ENCODE data around the gene JAKMIP1. TPM values are rescaled to one million over a fixed set of nuclear protein-coding genes. Genes with fewer than 3 reads are reported as not detected.

Gene JAKMIP1
- polyA plus RNA-seq, 1 donor from 2014 or later = 15.3 TPM

DNA sequence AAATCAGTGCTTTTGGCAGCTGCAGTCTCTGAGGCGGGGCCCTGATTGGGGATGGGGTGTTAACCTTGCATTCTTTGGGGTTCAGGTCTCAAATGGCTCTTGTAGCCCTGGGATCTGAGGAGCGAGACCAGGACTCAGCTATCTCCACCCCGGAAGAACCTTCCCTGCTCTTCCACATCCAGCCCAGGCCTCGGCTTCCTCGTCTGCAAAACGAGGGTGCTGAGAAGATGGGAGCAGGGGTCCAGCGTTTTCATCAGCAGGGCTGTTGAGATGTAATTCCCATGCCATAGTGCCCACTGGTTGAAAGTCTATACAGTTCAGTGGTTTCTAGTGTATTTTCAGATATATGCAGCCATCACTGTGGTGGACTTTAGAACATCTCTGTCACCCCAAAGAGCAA, 34.7 kb upstream of the JAKMIP1 start:
- no peaks in the 10 kb centered on the region for H4K20me1 ChIP-seq (ENCODE audit: insufficient read depth)
- H3K79me2 ChIP-seq (replicated peaks; ENCODE audit: insufficient read depth, low read length) = no peaks in the 10 kb centered on the region

DNA sequence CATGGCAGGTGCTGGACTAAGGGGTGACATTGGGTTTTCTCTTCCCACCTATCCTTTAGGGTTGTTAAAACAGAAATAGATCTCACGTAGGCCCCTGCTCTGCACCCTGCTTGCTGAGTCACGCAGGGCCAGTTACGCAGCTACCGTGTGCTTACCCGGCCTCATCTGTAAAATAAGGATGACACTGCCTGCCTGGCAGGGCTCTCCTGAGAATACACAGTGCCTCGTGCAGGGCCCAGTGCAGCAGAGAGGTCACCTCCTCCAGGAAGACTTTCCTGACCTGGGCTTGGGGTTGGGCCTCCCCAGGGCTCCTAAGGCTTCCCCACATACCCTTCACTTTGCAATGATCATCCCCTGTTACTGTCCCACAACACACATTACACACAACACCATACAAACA, 33.6 kb upstream of the JAKMIP1 start:
- Histone ChIP-seq H3K9me2 (ENCODE audit: insufficient read depth, low read length) (no peaks in the 10 kb centered on the region), H3K4me2 (ENCODE audit: low read length) (no peak overlapping the region), H3K36me3 (ENCODE audit: insufficient read depth, low read length) (no peaks in the 10 kb centered on the region), H3K9me3 (ENCODE audit: low read length) (no peaks in the 10 kb centered on the region), H2AFZ (ENCODE audit: low read depth, low read length) (no peak overlapping the region), H3K9ac (ENCODE audit: low read length) (no peak overlapping the region), H3K27ac (ENCODE audit: low read length) (no peak overlapping the region), H3K4me3 (ENCODE audit: low read length) (no peak overlapping the region), H4K20me1 (ENCODE audit: insufficient read depth) (no peaks in the 10 kb centered on the region), H3F3A (ENCODE audit: insufficient read depth, low read length, poor library complexity, severe bottlenecking) (no peaks in the 10 kb centered on the region), H3K79me2 (replicated peaks; ENCODE audit: insufficient read depth, low read length) (no peaks in the 10 kb centered on the region), H3K27me3 (ENCODE audit: insufficient read depth, low read depth, low read length) (no peaks in the 10 kb centered on the region)
- TF ChIP-seq POLR2AphosphoS5 (IDR thresholded peaks at IDR 0.05) (no peak), RAD21 (conservative IDR thresholded peaks at IDR 0.05) (no peak), EP300 (conservative IDR thresholded peaks at IDR 0.05; ENCODE audit: poor library complexity, severe bottlenecking) (no peak), TAF1 (IDR thresholded peaks at IDR 0.05; ENCODE audit: low read depth) (no peak), EZH2 (IDR thresholded peaks at IDR 0.05; ENCODE audit: borderline replicate concordance, insufficient read depth, low read length, poor library complexity, severe bottlenecking) (no peak), SMC3 (conservative IDR thresholded peaks at IDR 0.05; ENCODE audit: poor library complexity) (no peak), MXI1 (conservative IDR thresholded peaks at IDR 0.05; ENCODE audit: poor library complexity, severe bottlenecking) (no peak)
- TF ChIP-seq, protein P1, sequence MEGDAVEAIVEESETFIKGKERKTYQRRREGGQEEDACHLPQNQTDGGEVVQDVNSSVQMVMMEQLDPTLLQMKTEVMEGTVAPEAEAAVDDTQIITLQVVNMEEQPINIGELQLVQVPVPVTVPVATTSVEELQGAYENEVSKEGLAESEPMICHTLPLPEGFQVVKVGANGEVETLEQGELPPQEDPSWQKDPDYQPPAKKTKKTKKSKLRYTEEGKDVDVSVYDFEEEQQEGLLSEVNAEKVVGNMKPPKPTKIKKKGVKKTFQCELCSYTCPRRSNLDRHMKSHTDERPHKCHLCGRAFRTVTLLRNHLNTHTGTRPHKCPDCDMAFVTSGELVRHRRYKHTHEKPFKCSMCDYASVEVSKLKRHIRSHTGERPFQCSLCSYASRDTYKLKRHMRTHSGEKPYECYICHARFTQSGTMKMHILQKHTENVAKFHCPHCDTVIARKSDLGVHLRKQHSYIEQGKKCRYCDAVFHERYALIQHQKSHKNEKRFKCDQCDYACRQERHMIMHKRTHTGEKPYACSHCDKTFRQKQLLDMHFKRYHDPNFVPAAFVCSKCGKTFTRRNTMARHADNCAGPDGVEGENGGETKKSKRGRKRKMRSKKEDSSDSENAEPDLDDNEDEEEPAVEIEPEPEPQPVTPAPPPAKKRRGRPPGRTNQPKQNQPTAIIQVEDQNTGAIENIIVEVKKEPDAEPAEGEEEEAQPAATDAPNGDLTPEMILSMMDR (IDR thresholded peaks at IDR 0.05; ENCODE audit: poor library complexity, severe bottlenecking) = no peak
- TF ChIP-seq, protein P2, sequence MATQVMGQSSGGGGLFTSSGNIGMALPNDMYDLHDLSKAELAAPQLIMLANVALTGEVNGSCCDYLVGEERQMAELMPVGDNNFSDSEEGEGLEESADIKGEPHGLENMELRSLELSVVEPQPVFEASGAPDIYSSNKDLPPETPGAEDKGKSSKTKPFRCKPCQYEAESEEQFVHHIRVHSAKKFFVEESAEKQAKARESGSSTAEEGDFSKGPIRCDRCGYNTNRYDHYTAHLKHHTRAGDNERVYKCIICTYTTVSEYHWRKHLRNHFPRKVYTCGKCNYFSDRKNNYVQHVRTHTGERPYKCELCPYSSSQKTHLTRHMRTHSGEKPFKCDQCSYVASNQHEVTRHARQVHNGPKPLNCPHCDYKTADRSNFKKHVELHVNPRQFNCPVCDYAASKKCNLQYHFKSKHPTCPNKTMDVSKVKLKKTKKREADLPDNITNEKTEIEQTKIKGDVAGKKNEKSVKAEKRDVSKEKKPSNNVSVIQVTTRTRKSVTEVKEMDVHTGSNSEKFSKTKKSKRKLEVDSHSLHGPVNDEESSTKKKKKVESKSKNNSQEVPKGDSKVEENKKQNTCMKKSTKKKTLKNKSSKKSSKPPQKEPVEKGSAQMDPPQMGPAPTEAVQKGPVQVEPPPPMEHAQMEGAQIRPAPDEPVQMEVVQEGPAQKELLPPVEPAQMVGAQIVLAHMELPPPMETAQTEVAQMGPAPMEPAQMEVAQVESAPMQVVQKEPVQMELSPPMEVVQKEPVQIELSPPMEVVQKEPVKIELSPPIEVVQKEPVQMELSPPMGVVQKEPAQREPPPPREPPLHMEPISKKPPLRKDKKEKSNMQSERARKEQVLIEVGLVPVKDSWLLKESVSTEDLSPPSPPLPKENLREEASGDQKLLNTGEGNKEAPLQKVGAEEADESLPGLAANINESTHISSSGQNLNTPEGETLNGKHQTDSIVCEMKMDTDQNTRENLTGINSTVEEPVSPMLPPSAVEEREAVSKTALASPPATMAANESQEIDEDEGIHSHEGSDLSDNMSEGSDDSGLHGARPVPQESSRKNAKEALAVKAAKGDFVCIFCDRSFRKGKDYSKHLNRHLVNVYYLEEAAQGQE (IDR thresholded peaks at IDR 0.05; ENCODE audit: borderline replicate concordance) = no peak

More for the DNA sequence above, 34.7 kb upstream of the JAKMIP1 start:
- no peak overlapping the region for H3K27ac ChIP-seq (ENCODE audit: low read length)
- H3K9me3 ChIP-seq (ENCODE audit: low read length) = no peaks in the 10 kb centered on the region
- no peak overlapping the region for H3K9ac ChIP-seq (ENCODE audit: low read length)
- H2AFZ ChIP-seq (ENCODE audit: low read depth, low read length) = no peak overlapping the region
- no peaks in the 10 kb centered on the region for H3K27me3 ChIP-seq (ENCODE audit: insufficient read depth, low read depth, low read length)
- no peaks in the 10 kb centered on the region for H3K9me2 ChIP-seq (ENCODE audit: insufficient read depth, low read length)
- TF ChIP-seq, protein P2 (IDR thresholded peaks at IDR 0.05; ENCODE audit: borderline replicate concordance) = no peak
- TF ChIP-seq, protein P1 (IDR thresholded peaks at IDR 0.05; ENCODE audit: poor library complexity, severe bottlenecking) = no peak
- TF ChIP-seq POLR2AphosphoS5 (IDR thresholded peaks at IDR 0.05) (no peak), TAF1 (IDR thresholded peaks at IDR 0.05; ENCODE audit: low read depth) (no peak), MXI1 (conservative IDR thresholded peaks at IDR 0.05; ENCODE audit: poor library complexity, severe bottlenecking) (no peak), SMC3 (conservative IDR thresholded peaks at IDR 0.05; ENCODE audit: poor library complexity) (no peak), EZH2 (IDR thresholded peaks at IDR 0.05; ENCODE audit: borderline replicate concordance, insufficient read depth, low read length, poor library complexity, severe bottlenecking) (no peak), RAD21 (conservative IDR thresholded peaks at IDR 0.05) (no peak), EP300 (conservative IDR thresholded peaks at IDR 0.05; ENCODE audit: poor library complexity, severe bottlenecking) (no peak)
- H3K4me3 ChIP-seq (ENCODE audit: low read length) = no peak overlapping the region
- no peak overlapping the region for H3K4me2 ChIP-seq (ENCODE audit: low read length)
- H3F3A ChIP-seq (ENCODE audit: insufficient read depth, low read length, poor library complexity, severe bottlenecking) = no peaks in the 10 kb centered on the region
- no peaks in the 10 kb centered on the region for H3K36me3 ChIP-seq (ENCODE audit: insufficient read depth, low read length)

Measured in neural cell (in vitro differentiated cells).